ENCODE results near the gene VASH1.

GRCh38 chr14:76729953-76730505 lies 31.2 kb upstream of the VASH1 start:
- no peak for TF ChIP-seq TCF7L2 (IDR thresholded peaks at IDR 0.05; ENCODE audit: low read depth, low read length)
- no peak for TF ChIP-seq CTCF (IDR thresholded peaks at IDR 0.05)
